Dermis lymphatic vessel endothelial cell (primary cell): ENCODE results near the gene BMP2. TPM values are rescaled to one million over a fixed set of nuclear protein-coding genes. Genes with fewer than 3 reads are reported as not detected.

Experiments
- total RNA-seq: library from RNA; depleted of rRNA; stranded (reverse); fragments of >200 nt; gene quantifications from 2 replicates; pipeline ENCODE4 v1.2.1, GENCODE V29; 2014

Gene BMP2
- total RNA-seq: 18.4 and 27.0 TPM in 2 replicates

GRCh38 chr20:6767536-6768227 lies at the start of gene BMP2:
Gene BMP2 (plus strand): TSS chr20:6767686. CDS start chr20:6770127, 2,441 bp downstream.

